ENCODE results near the gene KSR1.

DNA sequence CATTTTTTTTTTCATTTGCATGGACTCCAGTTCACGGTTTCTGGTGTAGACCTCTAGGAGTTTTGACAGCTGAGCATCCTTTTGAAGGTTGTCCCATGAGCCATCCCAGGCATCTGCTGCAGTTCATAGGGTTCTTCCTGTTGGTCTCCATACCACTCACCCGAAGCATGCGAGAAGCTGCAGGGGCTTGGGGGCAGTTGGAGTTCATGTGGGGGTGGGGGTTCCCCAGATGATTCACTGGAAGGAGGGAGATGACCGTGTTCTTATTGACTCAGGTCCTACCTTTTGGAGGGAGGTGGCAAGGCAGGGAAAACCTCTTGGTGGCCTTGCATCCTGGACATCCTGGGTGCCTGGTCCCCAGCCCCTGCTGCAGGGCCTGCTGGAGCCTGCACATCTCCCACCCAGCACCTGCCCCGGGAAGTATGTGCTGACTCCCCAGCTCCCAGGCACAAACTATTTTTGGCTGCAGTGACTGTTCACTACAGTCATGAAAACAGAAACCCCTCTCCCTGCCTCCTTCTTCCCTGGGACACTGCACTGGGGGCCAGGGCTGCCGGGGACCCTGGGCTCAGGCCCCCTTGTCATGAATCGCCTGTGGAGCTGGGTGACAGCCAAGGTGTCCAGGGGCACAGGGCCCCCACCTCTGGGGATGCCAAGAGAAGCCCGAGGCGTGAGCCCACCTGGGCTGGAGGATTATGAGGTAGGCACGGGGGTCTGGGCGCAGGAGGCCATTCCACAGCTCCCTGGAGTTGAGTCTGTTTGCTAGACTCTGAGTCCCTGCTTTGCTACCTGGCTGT lies 109.8 kb downstream of the KSR1 start:
- no peak for TF ChIP-seq POLR2A (IDR thresholded peaks at IDR 0.05)
- TF ChIP-seq, protein P1, sequence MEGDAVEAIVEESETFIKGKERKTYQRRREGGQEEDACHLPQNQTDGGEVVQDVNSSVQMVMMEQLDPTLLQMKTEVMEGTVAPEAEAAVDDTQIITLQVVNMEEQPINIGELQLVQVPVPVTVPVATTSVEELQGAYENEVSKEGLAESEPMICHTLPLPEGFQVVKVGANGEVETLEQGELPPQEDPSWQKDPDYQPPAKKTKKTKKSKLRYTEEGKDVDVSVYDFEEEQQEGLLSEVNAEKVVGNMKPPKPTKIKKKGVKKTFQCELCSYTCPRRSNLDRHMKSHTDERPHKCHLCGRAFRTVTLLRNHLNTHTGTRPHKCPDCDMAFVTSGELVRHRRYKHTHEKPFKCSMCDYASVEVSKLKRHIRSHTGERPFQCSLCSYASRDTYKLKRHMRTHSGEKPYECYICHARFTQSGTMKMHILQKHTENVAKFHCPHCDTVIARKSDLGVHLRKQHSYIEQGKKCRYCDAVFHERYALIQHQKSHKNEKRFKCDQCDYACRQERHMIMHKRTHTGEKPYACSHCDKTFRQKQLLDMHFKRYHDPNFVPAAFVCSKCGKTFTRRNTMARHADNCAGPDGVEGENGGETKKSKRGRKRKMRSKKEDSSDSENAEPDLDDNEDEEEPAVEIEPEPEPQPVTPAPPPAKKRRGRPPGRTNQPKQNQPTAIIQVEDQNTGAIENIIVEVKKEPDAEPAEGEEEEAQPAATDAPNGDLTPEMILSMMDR (IDR thresholded peaks at IDR 0.05): no peak

Data from vagina (tissue), 2 donors.